Measurements from ENCODE around the gene VAV2.

The VAV2 gene

DNA sequence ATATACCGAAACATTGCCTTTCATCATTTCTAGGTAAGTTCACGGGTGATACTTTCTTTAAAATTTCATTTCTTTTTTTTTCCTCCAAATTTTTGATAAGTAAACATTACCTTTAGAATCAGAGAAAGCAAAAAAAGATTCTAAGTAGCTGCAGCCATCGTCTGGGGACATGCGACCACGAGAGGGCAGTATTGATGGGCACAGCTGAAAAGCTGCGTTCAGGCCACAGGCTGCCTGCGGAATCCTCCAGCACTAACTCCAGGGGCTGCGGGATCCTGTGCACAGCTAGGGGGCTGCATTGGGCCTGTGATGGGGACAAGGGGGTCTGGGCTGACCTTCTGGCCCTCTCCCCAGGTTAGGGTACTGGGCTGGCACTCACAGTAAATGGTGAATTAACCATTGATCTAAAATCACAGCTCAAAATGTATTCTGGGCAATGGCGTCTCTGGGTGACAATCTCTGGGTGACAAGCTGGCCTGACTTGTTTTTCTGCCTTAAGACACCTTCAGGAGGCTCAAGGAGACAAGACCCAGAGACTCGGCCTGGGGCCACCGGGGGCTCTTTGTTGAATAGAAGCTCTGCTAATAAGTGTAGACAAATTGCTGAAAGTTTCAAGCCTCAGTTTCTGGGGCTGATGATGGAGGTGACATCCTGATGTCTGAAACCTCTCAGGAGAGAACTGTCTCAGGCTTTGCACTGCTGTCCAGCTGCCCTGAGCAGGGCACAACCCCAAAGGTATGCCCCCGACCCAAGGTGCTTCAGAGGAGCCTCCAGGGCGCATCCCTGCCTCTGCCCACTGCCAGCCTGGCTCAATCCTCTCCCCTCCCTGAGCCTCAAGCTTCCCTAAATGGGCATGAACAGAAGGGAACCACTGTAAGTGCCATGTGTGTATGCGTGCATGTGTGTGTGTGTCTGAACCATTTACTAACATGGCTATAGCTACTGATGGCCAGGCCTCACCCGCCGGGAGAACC is 209.7 kb downstream of the VAV2 start:
- peak; percentile 37 for DNase-seq (ENCODE audit: low read depth)
- no peak overlapping the region for H3K4me3 ChIP-seq (ENCODE audit: low read depth, low read length)
- TF ChIP-seq, protein P1, sequence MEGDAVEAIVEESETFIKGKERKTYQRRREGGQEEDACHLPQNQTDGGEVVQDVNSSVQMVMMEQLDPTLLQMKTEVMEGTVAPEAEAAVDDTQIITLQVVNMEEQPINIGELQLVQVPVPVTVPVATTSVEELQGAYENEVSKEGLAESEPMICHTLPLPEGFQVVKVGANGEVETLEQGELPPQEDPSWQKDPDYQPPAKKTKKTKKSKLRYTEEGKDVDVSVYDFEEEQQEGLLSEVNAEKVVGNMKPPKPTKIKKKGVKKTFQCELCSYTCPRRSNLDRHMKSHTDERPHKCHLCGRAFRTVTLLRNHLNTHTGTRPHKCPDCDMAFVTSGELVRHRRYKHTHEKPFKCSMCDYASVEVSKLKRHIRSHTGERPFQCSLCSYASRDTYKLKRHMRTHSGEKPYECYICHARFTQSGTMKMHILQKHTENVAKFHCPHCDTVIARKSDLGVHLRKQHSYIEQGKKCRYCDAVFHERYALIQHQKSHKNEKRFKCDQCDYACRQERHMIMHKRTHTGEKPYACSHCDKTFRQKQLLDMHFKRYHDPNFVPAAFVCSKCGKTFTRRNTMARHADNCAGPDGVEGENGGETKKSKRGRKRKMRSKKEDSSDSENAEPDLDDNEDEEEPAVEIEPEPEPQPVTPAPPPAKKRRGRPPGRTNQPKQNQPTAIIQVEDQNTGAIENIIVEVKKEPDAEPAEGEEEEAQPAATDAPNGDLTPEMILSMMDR (IDR thresholded peaks at IDR 0.05; ENCODE audit: low read depth, low read length, missing control alignments) = peak; percentile 76

DNA sequence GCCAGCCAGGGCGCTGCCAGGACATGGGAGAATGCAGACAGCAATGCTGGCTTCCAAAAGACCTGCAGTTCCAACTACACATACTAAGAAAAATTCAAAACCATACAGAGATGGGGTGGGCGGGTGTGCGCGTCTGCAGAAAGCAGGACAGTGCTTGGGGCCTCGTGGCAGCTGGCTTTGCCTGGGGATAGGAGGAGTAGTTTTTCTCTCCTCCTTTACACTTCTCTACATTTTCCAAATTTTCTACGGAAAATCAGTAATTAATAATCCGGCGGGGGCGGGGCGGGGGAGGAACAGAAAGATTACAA is 210.3 kb downstream of the VAV2 start:
- no peak for DNase-seq (ENCODE audit: low read depth)
- TF ChIP-seq, protein P1 (IDR thresholded peaks at IDR 0.05; ENCODE audit: low read depth, low read length, missing control alignments) = no peak

GRCh38 chr9:133780962-133781827 is 210.9 kb downstream of the VAV2 start:
- no peak for DNase-seq (ENCODE audit: low read depth)
- H3K4me3 ChIP-seq (ENCODE audit: low read depth, low read length) = no peak overlapping the region
- TF ChIP-seq, protein P1 (IDR thresholded peaks at IDR 0.05; ENCODE audit: low read depth, low read length, missing control alignments) = no peak

More for the DNA sequence above, 210.3 kb downstream of the VAV2 start:
- H3K4me3 ChIP-seq (ENCODE audit: low read depth, low read length) = no peak overlapping the region

- DNase-seq (ENCODE audit: low read depth) = no peak
- TF ChIP-seq, protein P1 (IDR thresholded peaks at IDR 0.05; ENCODE audit: low read depth, low read length, missing control alignments) = no peak
- H3K4me3 ChIP-seq (ENCODE audit: low read depth, low read length) = no peak overlapping the region
Measured at GRCh38 chr9:133780404-133780945, 211.6 kb downstream of the VAV2 start.

GRCh38 chr9:133779516-133780403 is 212.4 kb downstream of the VAV2 start:
- no peak for DNase-seq (ENCODE audit: low read depth)
- TF ChIP-seq, protein P1 (IDR thresholded peaks at IDR 0.05; ENCODE audit: low read depth, low read length, missing control alignments) = no peak

GRCh38 chr9:133779081-133779480 is 213.0 kb downstream of the VAV2 start:
- TF ChIP-seq, protein P1 (IDR thresholded peaks at IDR 0.05; ENCODE audit: low read depth, low read length, missing control alignments) = no peak
- DNase-seq (ENCODE audit: low read depth) = no peak
- H3K4me3 ChIP-seq (ENCODE audit: low read depth, low read length) = no peak overlapping the region

More at GRCh38 chr9:133779516-133780403, 212.4 kb downstream of the VAV2 start:
- no peak overlapping the region for H3K4me3 ChIP-seq (ENCODE audit: low read depth, low read length)
